Measurements from ENCODE around the gene EMID1. TPM values are rescaled to one million over a fixed set of nuclear protein-coding genes. Genes with fewer than 3 reads are reported as not detected.

EMID1 gene
- total RNA-seq, 3 donors from 2014 or later = 0.20 to 0.22 TPM; not detected in 1

GRCh38 chr22:29184849-29185490 is 20.7 kb upstream of the EMID1 start:
- H3K4me1 Mint-ChIP-seq (ENCODE audit: low read depth) = no peaks in the 10 kb centered on the region
- no peak for ATAC-seq
- H3K9me3 Mint-ChIP-seq = no peaks in the 10 kb centered on the region
- H3K4me3 Mint-ChIP-seq = no peak overlapping the region
- H3K36me3 Mint-ChIP-seq (ENCODE audit: insufficient read depth) = no peaks in the 10 kb centered on the region
- H3K27me3 Mint-ChIP-seq (ENCODE audit: low read depth) = peaks cover 14% of the 10 kb centered on the region
- DNase-seq = no peak

- no peaks in the 10 kb centered on the region for H3K9me3 Mint-ChIP-seq
Observed at GRCh38 chr22:29186302-29186701, 19.4 kb upstream of the EMID1 start.

GRCh38 chr22:29187831-29188230 is 17.9 kb upstream of the EMID1 start:
- Mint-ChIP-seq H3K9me3 (no peaks in the 10 kb centered on the region), H3K4me1 (ENCODE audit: low read depth) (no peaks in the 10 kb centered on the region), H3K36me3 (ENCODE audit: insufficient read depth) (no peaks in the 10 kb centered on the region), H3K27me3 (ENCODE audit: low read depth) (peaks cover 18% of the 10 kb centered on the region), H3K4me3 (no peak overlapping the region)
- ATAC-seq = no peak
- no peak for DNase-seq

More at GRCh38 chr22:29186302-29186701, 19.4 kb upstream of the EMID1 start:
- no peak for ATAC-seq
- no peak overlapping the region for H3K4me3 Mint-ChIP-seq
- H3K27me3 Mint-ChIP-seq (ENCODE audit: low read depth) = peaks cover 18% of the 10 kb centered on the region
- no peak for DNase-seq
- H3K4me1 Mint-ChIP-seq (ENCODE audit: low read depth) = no peaks in the 10 kb centered on the region
- H3K36me3 Mint-ChIP-seq (ENCODE audit: insufficient read depth) = no peaks in the 10 kb centered on the region

- H3K36me3 Mint-ChIP-seq (ENCODE audit: insufficient read depth) = no peaks in the 10 kb centered on the region
- DNase-seq = no peak
- peaks cover 18% of the 10 kb centered on the region for H3K27me3 Mint-ChIP-seq (ENCODE audit: low read depth)
- ATAC-seq = no peak
- H3K4me1 Mint-ChIP-seq (ENCODE audit: low read depth) = no peaks in the 10 kb centered on the region
- no peaks in the 10 kb centered on the region for H3K9me3 Mint-ChIP-seq
- H3K4me3 Mint-ChIP-seq = no peak overlapping the region
Observed at GRCh38 chr22:29190051-29190450, 15.6 kb upstream of the EMID1 start.

GRCh38 chr22:29190918-29191317 is 14.8 kb upstream of the EMID1 start:
- Mint-ChIP-seq H3K9me3 (no peaks in the 10 kb centered on the region), H3K27me3 (ENCODE audit: low read depth) (peaks cover 18% of the 10 kb centered on the region), H3K4me3 (no peak overlapping the region), H3K36me3 (ENCODE audit: insufficient read depth) (no peaks in the 10 kb centered on the region), H3K4me1 (ENCODE audit: low read depth) (no peaks in the 10 kb centered on the region)
- no peak for DNase-seq
- ATAC-seq = no peak

GRCh38 chr22:29193021-29193420 is 12.7 kb upstream of the EMID1 start:
- ATAC-seq (no peak), DNase-seq (no peak)
- Mint-ChIP-seq H3K9me3 (no peaks in the 10 kb centered on the region), H3K27me3 (ENCODE audit: low read depth) (peaks cover 18% of the 10 kb centered on the region), H3K4me1 (ENCODE audit: low read depth) (no peaks in the 10 kb centered on the region), H3K4me3 (no peak overlapping the region), H3K36me3 (ENCODE audit: insufficient read depth) (no peaks in the 10 kb centered on the region)

GRCh38 chr22:29194184-29194583 is 11.5 kb upstream of the EMID1 start:
- Mint-ChIP-seq H3K27me3 (ENCODE audit: low read depth) (peaks cover 11% of the 10 kb centered on the region), H3K36me3 (ENCODE audit: insufficient read depth) (no peaks in the 10 kb centered on the region), H3K4me3 (no peak overlapping the region), H3K4me1 (ENCODE audit: low read depth) (no peaks in the 10 kb centered on the region), H3K9me3 (no peaks in the 10 kb centered on the region)
- DNase-seq (no peak), ATAC-seq (no peak)

GRCh38 chr22:29195118-29195963 is 10.4 kb upstream of the EMID1 start:
- no peak for ATAC-seq

GRCh38 chr22:29195964-29196666 is 9.6 kb upstream of the EMID1 start:
- Mint-ChIP-seq H3K9me3 (no peaks in the 10 kb centered on the region), H3K4me3 (no peak overlapping the region), H3K27me3 (ENCODE audit: low read depth) (peaks cover 12% of the 10 kb centered on the region), H3K36me3 (ENCODE audit: insufficient read depth) (no peaks in the 10 kb centered on the region), H3K4me1 (ENCODE audit: low read depth) (no peaks in the 10 kb centered on the region)
- ATAC-seq (no peak), DNase-seq (no peak)

More at GRCh38 chr22:29195118-29195963, 10.4 kb upstream of the EMID1 start:
- H3K4me3 Mint-ChIP-seq = no peak overlapping the region
- no peaks in the 10 kb centered on the region for H3K36me3 Mint-ChIP-seq (ENCODE audit: insufficient read depth)
- peaks cover 5% of the 10 kb centered on the region for H3K27me3 Mint-ChIP-seq (ENCODE audit: low read depth)
- no peaks in the 10 kb centered on the region for H3K4me1 Mint-ChIP-seq (ENCODE audit: low read depth)
- no peaks in the 10 kb centered on the region for H3K9me3 Mint-ChIP-seq
- no peak for DNase-seq

GRCh38 chr22:29197096-29197495 is 8.6 kb upstream of the EMID1 start:
- no peaks in the 10 kb centered on the region for H3K9me3 Mint-ChIP-seq

GRCh38 chr22:29198240-29198639 is 7.5 kb upstream of the EMID1 start:
- Mint-ChIP-seq H3K9me3 (no peaks in the 10 kb centered on the region), H3K36me3 (ENCODE audit: insufficient read depth) (no peaks in the 10 kb centered on the region), H3K4me3 (no peak overlapping the region), H3K27me3 (ENCODE audit: low read depth) (peaks cover 24% of the 10 kb centered on the region), H3K4me1 (ENCODE audit: low read depth) (peaks cover 15% of the 10 kb centered on the region)
- ATAC-seq (no peak), DNase-seq (no peak)

More at GRCh38 chr22:29197096-29197495, 8.6 kb upstream of the EMID1 start:
- DNase-seq (no peak), ATAC-seq (no peak)
- no peak overlapping the region for H3K4me3 Mint-ChIP-seq
- peaks cover 22% of the 10 kb centered on the region for H3K27me3 Mint-ChIP-seq (ENCODE audit: low read depth)
- H3K36me3 Mint-ChIP-seq (ENCODE audit: insufficient read depth) = no peaks in the 10 kb centered on the region
- H3K4me1 Mint-ChIP-seq (ENCODE audit: low read depth) = peaks cover 6% of the 10 kb centered on the region

- ATAC-seq (no peak), DNase-seq (no peak)
- no peaks in the 10 kb centered on the region for H3K9me3 Mint-ChIP-seq
- H3K4me1 Mint-ChIP-seq (ENCODE audit: low read depth) = peaks cover 16% of the 10 kb centered on the region
- H3K27me3 Mint-ChIP-seq (ENCODE audit: low read depth) = peaks cover 27% of the 10 kb centered on the region
- H3K4me3 Mint-ChIP-seq = no peak overlapping the region
- H3K36me3 Mint-ChIP-seq (ENCODE audit: insufficient read depth) = no peaks in the 10 kb centered on the region
Observed at GRCh38 chr22:29199702-29200400, 5.8 kb upstream of the EMID1 start.

- Mint-ChIP-seq H3K36me3 (ENCODE audit: insufficient read depth) (no peaks in the 10 kb centered on the region), H3K4me3 (no peak overlapping the region), H3K4me1 (ENCODE audit: low read depth) (peaks cover 20% of the 10 kb centered on the region), H3K9me3 (no peaks in the 10 kb centered on the region), H3K27me3 (ENCODE audit: low read depth) (peaks cover 34% of the 10 kb centered on the region)
- DNase-seq (no peak), ATAC-seq (no peak)
Observed at GRCh38 chr22:29200901-29201300, 4.8 kb upstream of the EMID1 start.

- DNase-seq = no peak
- Mint-ChIP-seq H3K9me3 (no peaks in the 10 kb centered on the region), H3K4me1 (ENCODE audit: low read depth) (peaks cover 21% of the 10 kb centered on the region), H3K36me3 (ENCODE audit: insufficient read depth) (no peaks in the 10 kb centered on the region), H3K4me3 (no peak overlapping the region), H3K27me3 (ENCODE audit: low read depth) (peaks cover 37% of the 10 kb centered on the region)
- no peak for ATAC-seq
Observed at GRCh38 chr22:29201782-29202181, 3.9 kb upstream of the EMID1 start.

Measured in activated T-cell treated with anti-CD3 and anti-CD28 coated beads, Interleukin-2, amount 50 U/mL, for 4 hours (primary cell).